GM19463 (cell line): ENCODE results near the gene PTCH1.

ENCODE experiments used
- ATAC-seq: cut with Tn5 transposase; IDR thresholded peaks from one replicate; pipeline ENCODE4 v1.9.1; 2021; ENCODE audit warnings: mild to moderate bottlenecking, moderate library complexity; ENCODE audit not compliant: unreplicated experiment

PTCH1 gene

DNA sequence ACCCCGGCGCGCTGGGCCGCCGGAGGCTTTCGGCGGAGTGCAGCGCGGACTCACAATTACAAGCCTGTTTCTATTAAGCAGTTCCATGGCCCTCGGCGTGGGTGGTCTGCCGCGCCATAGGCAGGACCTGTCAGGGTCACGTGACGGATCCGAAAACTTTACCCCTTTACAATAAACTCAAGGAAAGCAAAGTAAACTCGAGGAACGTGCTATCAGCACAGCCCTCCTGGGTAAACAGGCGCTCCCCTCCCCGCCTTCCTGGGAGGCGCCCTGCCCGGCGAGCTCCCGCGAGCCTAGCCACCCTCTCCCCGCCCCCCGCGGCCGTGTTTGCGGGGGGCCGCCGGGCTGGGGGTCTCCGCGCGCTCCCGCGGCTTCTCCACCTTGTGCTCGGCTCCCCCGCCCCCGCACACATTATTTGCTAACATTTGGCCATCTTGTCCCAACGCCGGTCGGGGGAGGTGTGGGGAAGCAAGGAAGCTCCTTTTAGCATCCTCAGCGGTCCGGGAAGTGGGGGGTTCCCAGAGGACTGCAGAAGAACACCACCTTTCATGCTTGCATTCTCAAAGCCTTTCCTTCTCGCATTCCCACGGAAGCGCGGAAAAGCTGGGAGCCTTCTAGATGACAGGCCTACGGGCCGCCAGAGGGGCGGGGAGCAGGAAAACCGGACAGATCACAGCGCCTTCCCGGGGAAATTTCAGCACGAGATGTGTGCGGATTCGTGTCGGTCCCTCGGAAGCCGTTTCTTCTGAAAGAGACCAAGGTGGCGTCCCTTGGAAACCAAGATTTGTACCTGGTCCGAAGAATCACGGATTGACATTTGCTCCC lies at the start of gene PTCH1:
PTCH1 (minus strand) TSS at position 238 of the 825 bp plus-strand sequence.
- no peak for ATAC-seq

DNA sequence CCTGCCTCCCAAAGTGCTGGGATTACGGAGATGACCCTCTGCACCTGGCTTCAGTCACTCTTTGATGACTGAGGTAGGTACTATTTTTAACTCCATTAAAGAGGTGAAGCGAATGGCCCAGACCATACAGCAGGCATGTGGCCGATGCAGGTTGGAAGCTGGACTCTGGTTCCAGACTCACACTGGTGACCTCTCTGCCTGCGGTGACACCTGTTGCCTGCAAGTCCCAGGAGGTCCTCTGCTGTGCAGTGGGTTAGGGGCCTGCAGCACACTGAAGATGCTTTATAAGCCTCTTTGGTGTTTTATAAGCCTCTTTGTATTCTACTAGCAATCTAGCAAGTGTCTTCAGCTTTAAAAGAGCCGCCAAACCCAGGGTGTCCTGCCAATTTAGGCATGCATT lies 49.2 kb upstream of the PTCH1 start:
- ATAC-seq, result no peak

DNA sequence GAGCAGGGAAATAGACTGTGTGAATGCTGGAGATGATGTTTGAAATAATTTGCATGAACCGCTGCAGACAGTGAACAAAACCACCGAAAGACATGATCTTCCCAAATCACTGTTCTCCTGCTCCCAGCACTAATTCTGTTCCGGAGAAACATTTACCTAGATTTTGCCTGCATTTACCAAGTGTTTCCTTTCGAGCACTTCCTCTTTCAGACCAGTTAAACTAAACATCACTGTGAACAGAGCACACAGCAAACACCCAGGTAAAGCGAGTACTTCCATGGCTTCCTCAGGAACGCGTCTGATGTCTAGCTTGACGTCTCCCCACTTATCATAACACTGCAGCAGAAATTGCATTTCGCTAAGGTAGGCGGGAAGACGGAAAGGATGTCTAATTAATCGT lies 45.1 kb upstream of the PTCH1 start:
- no peak for ATAC-seq

DNA sequence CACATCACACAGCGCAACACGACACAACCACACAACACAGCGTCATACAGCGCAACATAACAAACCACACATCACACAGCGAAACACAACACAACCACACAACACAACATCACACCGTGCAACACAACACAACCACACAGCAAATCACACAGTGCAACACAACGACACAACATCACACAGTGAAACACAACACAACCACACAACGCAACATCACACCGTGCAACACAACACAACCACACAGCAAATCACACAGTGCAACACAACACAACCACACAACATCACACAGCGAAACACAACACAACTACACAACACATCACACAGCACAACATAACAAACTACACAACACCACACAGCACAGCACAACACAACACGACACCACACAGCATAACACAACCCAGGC lies 40.4 kb upstream of the PTCH1 start:
- no peak for ATAC-seq

DNA sequence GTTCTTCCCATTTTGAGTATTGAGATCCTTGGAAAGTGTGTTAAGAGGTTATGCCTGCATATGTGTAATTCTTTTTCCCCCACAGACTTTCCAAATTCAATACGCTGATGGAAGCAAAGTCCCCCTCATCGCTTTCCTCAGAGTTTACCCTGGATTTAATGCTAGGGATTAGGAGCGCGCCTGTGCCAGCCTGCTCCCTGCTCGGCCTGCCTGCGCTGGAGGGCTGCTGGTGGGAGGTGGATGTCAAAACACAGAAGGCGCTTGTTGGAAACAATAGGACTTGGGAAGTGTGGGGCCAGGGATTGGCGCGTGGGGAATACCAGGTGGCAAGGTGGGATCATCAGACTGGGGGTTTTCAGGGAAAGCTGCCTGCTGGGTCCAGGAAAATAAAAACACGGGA lies 39.8 kb upstream of the PTCH1 start:
- no peak for ATAC-seq

DNA sequence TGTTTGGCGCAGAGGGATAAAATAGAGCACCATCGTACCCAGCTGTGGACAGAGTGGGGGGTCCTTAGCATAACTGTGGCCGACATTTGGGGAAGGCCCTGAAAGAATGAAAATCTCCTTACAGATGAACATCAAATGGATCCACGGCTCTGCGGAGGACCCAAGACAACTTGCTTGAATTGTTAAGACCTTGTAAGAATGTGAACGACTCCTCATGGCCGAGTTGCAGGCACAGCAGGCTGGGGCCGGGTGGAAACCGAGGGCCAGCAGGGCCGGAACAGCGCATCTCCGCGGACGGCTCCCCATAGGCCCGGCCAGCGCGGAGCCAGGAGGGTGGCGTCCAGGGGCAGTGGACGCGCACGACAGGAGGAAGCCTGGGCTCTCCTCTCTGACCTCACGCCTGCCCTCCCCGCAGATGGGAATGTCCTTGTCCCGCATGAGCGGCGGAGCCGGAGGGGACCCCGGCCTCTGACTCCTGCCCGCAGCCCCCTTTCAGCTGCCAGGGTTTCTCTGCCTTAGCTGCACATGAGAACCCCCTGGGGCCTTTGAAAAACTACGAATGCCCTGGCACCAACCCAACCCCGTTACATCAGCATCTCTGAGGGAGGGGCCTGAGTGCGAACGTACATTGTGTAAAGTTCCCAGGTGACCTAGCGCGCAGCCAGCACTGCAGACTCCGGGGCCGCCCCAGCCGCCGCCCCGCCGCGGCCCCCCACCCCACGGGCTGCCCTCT lies 36.2 kb upstream of the PTCH1 start:
- ATAC-seq, result no peak

DNA sequence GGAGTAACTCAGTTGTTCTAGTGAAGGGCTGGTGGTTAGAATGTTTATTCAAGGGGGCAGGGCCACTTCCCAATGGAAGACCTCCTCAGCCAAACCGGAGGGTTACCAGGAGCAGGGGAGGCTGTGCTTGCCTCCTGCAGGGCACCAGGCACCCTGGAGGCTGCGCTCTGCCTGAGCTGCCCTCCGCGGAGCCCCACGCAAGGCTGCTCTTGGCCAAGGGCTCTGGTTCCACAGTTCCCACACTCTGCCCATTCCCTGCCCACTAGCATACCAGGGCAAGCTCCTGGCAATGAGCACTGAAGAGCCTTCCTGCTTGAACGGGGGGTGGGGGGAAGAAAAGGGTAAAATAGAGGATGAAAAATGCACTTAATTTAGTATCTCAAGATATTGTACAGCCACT lies 35.5 kb upstream of the PTCH1 start:
- no peak for ATAC-seq

DNA sequence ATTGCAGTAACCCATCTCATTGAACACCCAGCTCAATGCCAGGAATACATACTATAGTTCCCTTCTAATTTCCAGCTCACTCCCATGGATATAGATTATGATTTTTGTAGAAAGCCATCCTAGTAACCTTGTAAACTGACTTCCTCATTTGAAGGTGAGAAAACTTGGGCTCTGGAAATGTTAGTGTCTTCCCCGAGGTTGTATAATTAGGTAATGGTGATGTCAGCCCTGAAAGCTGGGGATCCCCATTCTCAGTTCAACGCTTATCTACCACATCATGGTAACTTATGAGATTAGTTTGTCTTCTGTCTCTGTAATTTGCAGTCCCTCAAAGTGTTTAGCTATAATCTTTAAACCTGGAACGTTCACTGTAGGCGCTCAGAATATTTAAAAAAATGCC lies 34.6 kb upstream of the PTCH1 start:
- ATAC-seq, result no peak

DNA sequence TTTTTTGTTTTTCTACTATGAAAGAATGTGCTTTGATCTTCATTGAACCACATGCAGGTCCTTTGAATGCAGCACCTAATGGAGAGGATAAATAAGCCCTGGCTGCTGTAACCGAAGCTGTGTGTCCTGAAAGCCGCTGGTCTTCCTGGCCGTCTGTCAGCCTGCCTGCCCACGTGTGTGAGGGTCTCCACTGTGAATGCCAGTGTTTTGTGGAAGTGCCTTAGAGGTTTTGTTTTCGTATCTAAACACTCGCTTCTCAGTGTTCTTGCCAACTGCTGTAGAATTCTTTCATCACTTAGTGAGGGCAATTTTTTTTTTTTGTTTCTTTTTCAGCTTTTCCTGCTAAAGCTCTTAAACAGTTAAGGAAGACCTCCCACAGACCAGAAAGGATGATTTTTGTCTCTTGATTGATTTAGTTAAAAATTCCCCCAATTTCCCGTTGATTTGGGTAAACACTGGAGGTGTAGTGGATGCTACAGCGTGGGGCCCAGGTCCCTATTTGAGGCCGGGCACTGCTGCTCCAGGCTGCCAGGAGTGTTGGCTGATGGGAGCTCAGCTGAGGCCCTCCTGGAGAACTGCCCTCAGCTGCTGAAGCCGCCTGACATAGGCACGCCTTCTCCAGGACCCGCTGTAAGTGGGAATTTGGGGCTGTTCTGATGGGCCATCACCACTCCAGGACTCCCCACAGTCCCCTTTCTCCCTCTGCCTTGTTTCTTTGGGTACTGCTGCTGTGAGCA lies 29.2 kb upstream of the PTCH1 start:
- ATAC-seq, result no peak

DNA sequence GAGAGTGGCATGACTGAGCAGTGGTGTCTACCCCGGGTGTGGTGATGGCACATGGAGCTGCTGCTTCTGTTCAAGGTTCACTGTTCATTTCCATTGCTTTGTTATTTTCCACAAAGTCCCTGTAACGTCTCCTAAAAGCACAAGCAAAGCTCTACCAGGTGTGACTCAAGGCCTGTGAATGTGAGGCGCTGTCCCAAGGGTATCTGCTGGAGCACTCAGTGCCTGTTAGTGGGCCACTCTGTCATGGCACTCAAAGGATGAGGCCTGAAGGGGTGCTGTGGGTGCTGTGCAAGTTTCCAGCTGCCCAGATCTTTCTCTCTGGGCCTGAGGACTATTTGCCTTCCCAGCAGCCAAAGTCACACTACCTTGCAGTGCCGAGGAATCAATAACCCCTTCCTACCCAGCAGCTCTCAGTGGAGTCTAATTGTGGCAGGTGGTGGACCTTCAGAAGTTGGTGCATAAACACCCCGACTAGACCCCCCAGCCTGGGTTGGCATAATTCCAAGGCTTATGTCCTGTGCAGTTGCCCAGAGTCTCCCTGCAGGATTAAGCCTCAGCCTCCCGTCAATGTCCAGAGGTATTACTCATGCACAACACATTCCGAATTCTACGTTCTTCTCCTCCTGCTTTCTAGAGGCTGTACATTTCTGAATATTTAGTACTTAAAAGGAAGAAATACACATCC lies 17.4 kb upstream of the PTCH1 start:
- ATAC-seq, result no peak

DNA sequence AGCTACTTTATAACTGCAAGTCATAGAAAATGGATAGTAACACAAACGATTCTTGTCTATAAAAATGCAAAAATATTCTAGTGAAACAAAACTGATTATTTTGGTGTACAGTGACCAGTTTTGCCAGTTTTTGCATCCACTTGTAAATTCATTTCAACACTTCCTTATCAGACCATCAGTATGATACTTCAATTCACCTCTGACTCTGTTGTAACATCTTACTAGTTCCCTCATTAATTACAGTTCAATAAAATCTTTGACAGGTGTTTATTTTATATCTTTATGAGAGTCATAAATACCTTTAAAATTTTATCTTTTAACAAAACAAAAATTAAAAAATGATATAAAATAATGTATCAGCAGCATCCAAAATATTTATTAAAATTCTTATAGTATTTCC lies 13.1 kb upstream of the PTCH1 start:
- no peak for ATAC-seq

DNA sequence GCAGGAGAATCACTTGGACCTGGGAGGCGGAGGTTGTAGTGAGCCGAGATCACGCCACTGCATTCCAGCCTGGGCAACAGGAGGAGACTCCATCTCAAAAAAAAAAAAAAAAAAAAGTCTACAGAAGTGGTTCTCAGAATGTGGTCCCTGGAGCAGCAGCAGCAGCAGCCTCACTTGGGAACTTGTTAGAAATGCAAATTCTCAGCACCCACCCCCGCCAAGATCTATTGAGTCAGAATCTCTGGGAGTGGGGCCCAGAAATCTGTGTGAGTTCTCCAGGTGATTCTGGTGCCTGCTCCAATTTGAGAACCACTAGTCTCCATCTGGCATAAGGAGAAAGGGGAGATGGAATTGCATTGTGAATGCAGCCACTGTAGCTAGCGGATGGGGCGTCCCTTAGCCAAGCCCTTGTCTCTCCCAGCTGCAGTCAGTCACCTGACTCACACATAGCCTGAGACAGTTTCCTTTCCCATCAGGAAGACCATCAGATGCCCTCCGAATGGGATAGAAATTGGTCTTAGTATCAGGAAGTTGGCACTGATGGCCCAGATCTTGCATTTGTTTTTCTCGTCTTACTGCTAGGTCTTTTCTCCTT lies 12.2 kb upstream of the PTCH1 start:
- ATAC-seq, result no peak

DNA sequence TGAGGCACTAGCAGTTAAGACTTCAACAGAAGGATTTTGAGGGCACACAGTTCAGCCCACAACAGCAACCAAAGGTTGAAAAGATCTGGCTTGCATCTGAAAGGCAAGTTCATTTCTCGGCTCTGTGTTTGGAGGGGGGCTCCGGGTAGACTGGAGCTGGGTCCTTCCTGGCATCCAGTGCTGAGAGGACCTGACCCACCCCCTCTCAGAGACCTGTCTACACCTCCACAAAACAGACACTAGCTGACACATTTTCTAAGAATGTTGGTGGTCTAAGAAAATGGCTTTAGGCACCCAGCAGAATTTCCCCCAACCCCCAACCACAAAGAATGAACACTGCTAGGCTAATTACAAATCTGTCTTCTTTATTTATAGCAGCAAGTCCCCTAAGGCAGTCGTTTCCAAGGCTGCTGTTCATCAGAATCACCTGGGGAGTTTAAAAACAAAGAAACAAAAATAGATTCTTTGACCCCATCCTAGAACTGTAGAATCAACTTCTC lies 6.2 kb upstream of the PTCH1 start:
- ATAC-seq, result no peak

DNA sequence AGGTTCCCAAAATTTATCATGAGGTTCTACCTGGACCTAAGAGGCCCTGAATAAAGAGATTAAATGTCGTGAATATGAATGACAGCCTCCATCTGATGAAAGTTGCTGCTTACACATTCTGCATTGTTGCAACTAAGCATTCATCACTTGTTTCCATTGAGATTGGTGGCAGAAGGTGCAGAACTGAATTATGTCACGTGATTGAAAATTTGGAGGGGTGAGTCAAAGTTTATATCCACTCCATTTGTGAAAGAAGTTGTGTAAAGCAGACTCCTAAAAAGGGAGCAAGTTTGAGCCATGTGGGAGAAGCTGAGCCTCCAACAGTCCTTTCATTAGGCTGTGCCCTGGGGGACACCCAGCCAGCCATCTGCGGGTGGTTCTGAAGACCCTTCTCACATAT lies 4.9 kb upstream of the PTCH1 start:
- no peak for ATAC-seq

DNA sequence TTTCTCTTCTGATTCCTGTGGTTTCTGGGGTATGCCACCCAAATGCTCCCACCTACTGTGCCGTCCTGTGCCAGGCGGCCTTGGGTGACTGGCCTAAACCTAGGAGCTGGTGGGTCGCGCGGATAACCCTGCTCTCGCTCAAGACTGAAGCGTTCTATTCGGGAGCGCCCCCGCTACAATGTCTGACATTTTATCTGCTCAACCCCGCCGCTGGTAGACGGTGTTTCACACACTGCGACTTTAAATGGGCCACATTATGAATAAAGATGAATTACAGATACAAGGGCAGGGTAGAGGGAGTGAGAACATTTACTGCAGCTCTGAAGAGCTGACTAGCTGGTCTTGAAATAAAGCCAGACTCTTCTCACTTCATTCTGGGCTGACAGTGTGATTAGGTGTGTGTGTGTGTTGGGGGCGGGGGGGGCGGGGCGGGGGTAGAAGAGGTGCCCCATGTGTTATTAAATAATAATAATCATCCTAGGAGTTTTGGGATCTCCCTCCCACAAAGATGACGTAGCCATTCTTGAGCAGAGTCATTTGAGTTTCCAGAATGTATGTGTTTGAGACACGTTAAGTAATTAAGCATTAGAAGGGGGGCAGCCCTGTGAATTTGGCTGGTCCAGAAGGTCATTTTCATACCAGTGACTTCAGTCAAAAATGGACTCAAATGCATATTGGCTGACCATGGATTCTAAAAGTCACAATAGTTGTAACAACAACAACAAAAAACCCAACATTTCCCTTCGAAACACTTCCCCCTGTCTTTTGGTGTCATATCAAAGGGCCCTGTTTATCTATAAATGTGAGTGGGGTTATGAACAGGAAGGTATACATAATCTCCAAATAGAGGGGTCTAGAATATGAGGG lies 1.0 kb upstream of the PTCH1 start:
- no peak for ATAC-seq

DNA sequence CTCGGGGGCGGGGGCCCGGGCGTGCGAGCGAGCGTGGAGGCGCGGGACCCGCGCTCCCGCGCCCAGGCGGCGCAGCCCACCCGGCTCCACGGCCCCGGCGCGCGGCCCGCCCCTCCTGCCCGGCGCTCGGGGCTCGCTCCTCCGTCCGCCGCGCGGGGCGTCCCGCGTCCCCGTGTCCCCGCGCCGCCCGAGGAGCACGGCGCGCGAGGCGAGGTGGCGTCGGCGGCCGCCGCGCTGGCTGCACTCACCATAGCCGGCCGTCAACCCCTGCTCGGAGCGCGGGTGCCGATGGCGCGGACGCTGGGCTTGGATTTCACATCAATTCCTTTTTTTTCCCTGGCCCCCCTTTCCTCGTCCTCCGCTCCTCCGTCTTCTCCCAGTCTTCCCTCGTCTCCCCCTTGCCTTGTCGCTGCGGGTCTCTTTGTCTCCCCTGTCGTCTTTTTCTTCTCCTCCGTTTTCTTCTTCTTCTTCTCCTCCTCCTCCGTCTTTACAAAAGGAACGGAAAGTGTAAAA lies 494 bp downstream of the PTCH1 start:
- no peak for ATAC-seq

DNA sequence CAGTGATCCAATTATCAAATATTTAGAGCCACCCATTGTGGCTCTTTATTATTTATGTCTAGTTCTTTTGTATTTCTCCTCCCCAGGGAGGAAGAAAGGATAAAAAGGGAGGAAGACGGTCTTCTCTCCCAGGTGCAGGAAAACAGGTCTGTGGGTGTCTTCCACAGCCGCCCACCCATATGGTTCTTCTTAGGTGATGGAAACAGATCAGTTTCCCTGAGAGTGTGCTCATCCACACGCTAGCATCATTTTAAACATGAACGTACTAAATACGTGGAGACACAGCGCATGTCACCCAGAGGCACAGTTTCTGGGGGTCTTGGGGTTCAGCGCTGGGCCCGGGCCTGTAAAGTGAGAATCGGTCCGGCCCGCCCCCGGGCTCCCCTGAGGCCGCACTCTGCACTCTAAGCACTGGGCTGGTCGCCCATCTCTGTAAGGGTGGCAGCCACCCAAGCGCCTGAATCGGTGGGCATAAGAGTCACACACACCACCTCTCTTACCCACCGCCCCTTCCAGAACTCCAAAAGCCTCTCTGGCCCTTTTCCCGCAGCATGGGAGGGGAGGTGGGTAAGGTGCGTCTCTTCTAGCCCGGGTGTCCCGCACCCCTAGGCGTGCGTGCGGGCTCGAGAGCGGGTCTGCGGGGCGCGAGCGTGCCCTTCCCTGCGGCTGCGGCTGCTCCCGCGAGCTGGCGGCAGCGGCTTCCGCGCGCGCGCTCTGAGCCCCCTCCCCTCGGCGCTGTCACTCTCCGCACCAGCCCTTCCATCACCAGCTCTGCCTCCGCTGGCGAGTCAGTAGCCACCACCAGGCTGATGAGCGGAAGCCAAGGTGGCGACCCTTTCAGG lies 1.3 kb downstream of the PTCH1 start:
- no peak for ATAC-seq

DNA sequence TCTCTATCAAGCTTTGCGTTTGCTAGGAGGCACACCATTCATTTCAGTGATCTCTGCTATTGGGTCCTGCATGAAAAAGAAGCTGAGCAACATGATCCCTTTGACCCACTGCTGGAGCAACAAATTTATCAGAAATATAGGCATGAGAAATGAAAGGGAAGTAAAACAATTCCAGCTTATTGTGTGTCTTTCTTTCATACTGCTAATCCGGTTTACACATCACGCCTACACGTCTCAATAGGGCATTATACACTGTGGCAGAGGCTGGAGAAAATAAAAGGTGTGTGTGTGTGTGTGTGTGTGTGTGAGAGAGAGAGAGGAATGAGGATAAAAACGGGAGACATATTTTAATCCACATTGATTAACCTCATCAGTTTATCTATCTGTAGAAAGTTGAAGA lies 2.4 kb downstream of the PTCH1 start:
- ATAC-seq, result no peak

DNA sequence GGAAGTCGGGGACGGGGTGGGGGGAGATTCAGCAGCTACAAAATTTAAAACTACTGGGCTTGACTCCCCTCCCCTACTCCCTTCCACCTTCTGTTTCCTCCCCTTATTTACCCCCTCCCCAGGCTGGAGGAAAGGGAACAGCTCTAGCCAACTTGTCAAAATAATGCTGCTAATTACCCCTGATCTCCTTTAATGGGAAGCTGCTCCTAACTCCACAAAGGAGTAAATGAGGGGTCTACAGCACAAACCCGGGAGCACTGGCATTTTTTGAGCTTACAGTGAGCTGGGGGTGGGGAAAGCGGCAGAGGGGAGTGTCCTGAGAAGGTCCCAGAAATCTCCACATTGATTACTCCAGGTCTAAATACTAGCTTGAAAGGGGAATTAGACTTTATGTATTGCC lies 3.1 kb downstream of the PTCH1 start:
- ATAC-seq, result no peak
